Measurements from ENCODE around the gene MAN2B1. TPM values are rescaled to one million over a fixed set of nuclear protein-coding genes. Genes with fewer than 3 reads are reported as not detected.

MAN2B1 gene
- total and polyA plus RNA-seq, 2 of the 13 experiments (the other 11 are each of a cell fraction or from before 2014, with no cell fraction given), result 23.6 to 23.8 TPM

- peak; percentile 47; the same call in 1 of the 2 replicates for TF ChIP-seq ARHGAP35 (CRISPR knock-in tag; IDR thresholded peaks at IDR 0.05; ENCODE audit: borderline replicate concordance)
- TF ChIP-seq NFKB2 (CRISPR knock-in tag; IDR thresholded peaks at IDR 0.05; ENCODE audit: borderline replicate concordance), result no peak
- no peak for TF ChIP-seq ELF1 (CRISPR knock-in tag; IDR thresholded peaks at IDR 0.05)
- no peak for TF ChIP-seq ASH2L (IDR thresholded peaks at IDR 0.05; ENCODE audit: insufficient read length, low read depth, low read length)
- no peak for TF ChIP-seq RELA (CRISPR knock-in tag; IDR thresholded peaks at IDR 0.05)
- no peak for TF ChIP-seq ZNF709 (CRISPR knock-in tag; IDR thresholded peaks at IDR 0.05)
- TF ChIP-seq TFDP1 (CRISPR knock-in tag; IDR thresholded peaks at IDR 0.05; ENCODE audit: borderline replicate concordance), result 0 out of 2 replicates have a peak, but pooled peaks have one; percentile 12
- no peak for TF ChIP-seq ZC3H13 (CRISPR knock-in tag; IDR thresholded peaks at IDR 0.05)
- TF ChIP-seq ZUFSP (CRISPR knock-in tag; IDR thresholded peaks at IDR 0.05; ENCODE audit: borderline replicate concordance), result no peak
- no peak for TF ChIP-seq PHF21A (CRISPR knock-in tag; IDR thresholded peaks at IDR 0.05)
- no peak for TF ChIP-seq CEBPG (CRISPR knock-in tag; IDR thresholded peaks at IDR 0.05)
- TF ChIP-seq HBP1 (CRISPR knock-in tag; IDR thresholded peaks at IDR 0.05; ENCODE audit: low read depth), result no peak
- TF ChIP-seq RBAK (CRISPR knock-in tag; IDR thresholded peaks at IDR 0.05), result no peak
- TF ChIP-seq MBNL3 (CRISPR knock-in tag; conservative IDR thresholded peaks at IDR 0.05), result no peak
- no peak for TF ChIP-seq HMG20B (CRISPR knock-in tag; conservative IDR thresholded peaks at IDR 0.05)
- no peak for TF ChIP-seq SOX6 (IDR thresholded peaks at IDR 0.05)
- TF ChIP-seq SOX6 (CRISPR knock-in tag; IDR thresholded peaks at IDR 0.05), result 0 out of 2 replicates have a peak, but pooled peaks have one; percentile 17
- TF ChIP-seq ZNF160 (CRISPR knock-in tag; IDR thresholded peaks at IDR 0.05), result no peak
- 0 out of 2 replicates have a peak, but pooled peaks have one; percentile 56 for TF ChIP-seq MEIS1 (CRISPR knock-in tag; IDR thresholded peaks at IDR 0.05; ENCODE audit: borderline replicate concordance)
- no peak for TF ChIP-seq ZNF782 (CRISPR knock-in tag; IDR thresholded peaks at IDR 0.05; ENCODE audit: borderline replicate concordance)
- TF ChIP-seq HNF4G (IDR thresholded peaks at IDR 0.05; ENCODE audit: borderline replicate concordance, low read depth, low read length), result no peak
- TF ChIP-seq HNF4G (CRISPR knock-in tag; IDR thresholded peaks at IDR 0.05; ENCODE audit: borderline replicate concordance, low read depth), result no peak
- peak; percentile 30; the same call in 1 of the 2 replicates for TF ChIP-seq ZNF574 (CRISPR knock-in tag; IDR thresholded peaks at IDR 0.05)
Observed at GRCh38 chr19:12639901-12640613, 26.5 kb downstream of the MAN2B1 start (continued).

Data from HepG2 (cell line).